K562 (cell line): ENCODE results near the gene DYNLT2B. TPM values are rescaled to one million over a fixed set of nuclear protein-coding genes. Genes with fewer than 3 reads are reported as not detected.
A peak's percentile ranks its signal among the peaks of the same experiment; 100 is the strongest.

Source experiments
- HOXB6 ChIP-seq: fragments of 250-450 bp; sonication (Bioruptor Pico); IDR thresholded peaks from 2 replicates; pipeline ENCODE4 v1.5.1; 2022; ENCODE audit warnings: mild to moderate bottlenecking, borderline replicate concordance
- KAT7 ChIP-seq: sonication (generic); formaldehyde crosslinking; IDR thresholded peaks from 2 replicates; pipeline ENCODE4 v1.8.0; 2022; ENCODE audit warnings: missing genetic modification reagents, mild to moderate bottlenecking, borderline replicate concordance
- POLR3A ChIP-seq: IDR thresholded peaks from 2 replicates; pipeline ENCODE4 v1.6.1; 2011; ENCODE audit warnings: borderline replicate concordance, mild to moderate bottlenecking, moderate library complexity; ENCODE audit not compliant: insufficient read length, insufficient read depth; ENCODE audit errors: extremely low read depth
- TAL1 ChIP-seq: fragments of 450-650 bp; IDR thresholded peaks from 2 replicates; pipeline ENCODE4 v1.6.1; 2016; ENCODE audit warnings: mild to moderate bottlenecking
- ZNF239 ChIP-seq: fragments of 250-450 bp; sonication (Bioruptor Pico); IDR thresholded peaks from 2 replicates; pipeline ENCODE4 v1.4.0; 2020; ENCODE audit warnings: mild to moderate bottlenecking
- ZNF644 ChIP-seq: fragments of 200-800 bp; sonication (Bioruptor generic); IDR thresholded peaks from 2 replicates; pipeline ENCODE4 v1.6.1; 2016; ENCODE audit warnings: low read depth, missing genetic modification characterization, missing compliant biosample characterization
- polyA plus RNA-seq, 8 experiments: library from polyadenylated mRNA; depleted of rRNA in 4 of 8; stranded (reverse) in 5 of 8; unstranded in 3 of 8; fragments of >200 nt; fragmentation: Nextera tagmentation in 2 of 8; fragmentation: Illumina TruSeq in 1 of 8; extraction: Ambion mirVana in 2 of 8; extraction: Trizol in 1 of 8; gene quantifications; 2 replicates each; pipeline versions ENCODE4 v1.2.1 to v1.2.3, GENCODE V29; 2011 to 2014; ENCODE audit warnings: inconsistent platforms in 1 of 8, missing spikeins in 1 of 8
- total RNA-seq, 7 experiments: library from RNA; depleted of rRNA in 6 of 7; stranded (reverse); fragments of >200 nt in 6 of 7; fragmentation: Illumina TruSeq in 2 of 7; extraction: Trizol in 2 of 7; gene quantifications; 2 replicates each; pipeline versions ENCODE4 v1.2.1 to v1.2.3, GENCODE V29; 2011 to 2021; ENCODE audit warnings: low replicate concordance in 1 of 7
- TF ChIP-seq, protein P1 (sequence below): fragments of 450-650 bp; IDR thresholded peaks from 2 replicates; pipeline ENCODE4 v1.6.1; 2016; ENCODE audit warnings: mild to moderate bottlenecking, moderate library complexity
- TF ChIP-seq, protein P2 (sequence below): fragments of 450-650 bp; IDR thresholded peaks from 2 replicates; pipeline ENCODE4 v1.6.1; 2017; ENCODE audit warnings: antibody characterized with exemption, mild to moderate bottlenecking
- TF ChIP-seq, protein P3 (sequence below): sonication (generic); formaldehyde crosslinking; IDR thresholded peaks from 2 replicates; pipeline ENCODE4 v1.4.0; 2020; ENCODE audit warnings: mild to moderate bottlenecking, missing genetic modification reagents

DYNLT2B gene
- total and polyA plus RNA-seq, 9 of the 15 experiments (the other 6 are each of a cell fraction or from before 2014, with no cell fraction given): 6.5 to 19.9 (median 8.7) TPM

DNA sequence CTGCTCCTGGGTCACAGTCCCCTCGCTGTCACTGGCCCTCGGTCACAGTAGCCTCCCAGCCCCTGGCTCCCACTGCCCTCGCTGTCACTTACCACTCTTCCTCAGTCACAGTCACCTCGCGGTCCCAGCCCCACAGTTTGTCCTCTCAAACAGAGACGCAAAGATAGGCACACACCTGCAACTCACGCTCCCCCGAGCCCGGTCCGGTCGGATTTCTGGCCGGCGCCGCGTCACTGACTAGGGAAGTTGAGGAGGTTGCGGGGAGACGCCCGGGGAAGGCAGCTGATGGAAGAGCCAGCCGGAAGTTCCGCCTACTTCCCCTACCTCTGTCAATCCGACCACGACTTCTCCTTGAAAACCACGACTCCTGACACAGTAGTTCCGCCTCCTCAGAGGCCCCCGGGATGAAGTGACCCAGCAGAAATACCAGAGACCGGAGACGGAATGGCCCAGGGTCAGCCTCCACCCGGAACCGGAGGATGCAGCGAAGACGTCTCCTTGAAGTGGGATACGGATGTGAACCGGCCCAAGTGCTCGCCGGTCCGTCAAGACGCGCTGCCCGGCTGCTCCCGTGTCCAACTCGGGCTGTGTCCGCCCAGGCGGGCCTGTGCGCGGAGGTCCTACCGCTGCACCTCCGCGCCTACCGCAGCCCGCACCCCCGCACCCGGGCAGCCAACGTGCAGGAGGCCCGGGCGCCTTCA lies 30.4 kb downstream of the DYNLT2B start, which contains the start of gene PCYT1A (continued):
- TF ChIP-seq, protein P1, sequence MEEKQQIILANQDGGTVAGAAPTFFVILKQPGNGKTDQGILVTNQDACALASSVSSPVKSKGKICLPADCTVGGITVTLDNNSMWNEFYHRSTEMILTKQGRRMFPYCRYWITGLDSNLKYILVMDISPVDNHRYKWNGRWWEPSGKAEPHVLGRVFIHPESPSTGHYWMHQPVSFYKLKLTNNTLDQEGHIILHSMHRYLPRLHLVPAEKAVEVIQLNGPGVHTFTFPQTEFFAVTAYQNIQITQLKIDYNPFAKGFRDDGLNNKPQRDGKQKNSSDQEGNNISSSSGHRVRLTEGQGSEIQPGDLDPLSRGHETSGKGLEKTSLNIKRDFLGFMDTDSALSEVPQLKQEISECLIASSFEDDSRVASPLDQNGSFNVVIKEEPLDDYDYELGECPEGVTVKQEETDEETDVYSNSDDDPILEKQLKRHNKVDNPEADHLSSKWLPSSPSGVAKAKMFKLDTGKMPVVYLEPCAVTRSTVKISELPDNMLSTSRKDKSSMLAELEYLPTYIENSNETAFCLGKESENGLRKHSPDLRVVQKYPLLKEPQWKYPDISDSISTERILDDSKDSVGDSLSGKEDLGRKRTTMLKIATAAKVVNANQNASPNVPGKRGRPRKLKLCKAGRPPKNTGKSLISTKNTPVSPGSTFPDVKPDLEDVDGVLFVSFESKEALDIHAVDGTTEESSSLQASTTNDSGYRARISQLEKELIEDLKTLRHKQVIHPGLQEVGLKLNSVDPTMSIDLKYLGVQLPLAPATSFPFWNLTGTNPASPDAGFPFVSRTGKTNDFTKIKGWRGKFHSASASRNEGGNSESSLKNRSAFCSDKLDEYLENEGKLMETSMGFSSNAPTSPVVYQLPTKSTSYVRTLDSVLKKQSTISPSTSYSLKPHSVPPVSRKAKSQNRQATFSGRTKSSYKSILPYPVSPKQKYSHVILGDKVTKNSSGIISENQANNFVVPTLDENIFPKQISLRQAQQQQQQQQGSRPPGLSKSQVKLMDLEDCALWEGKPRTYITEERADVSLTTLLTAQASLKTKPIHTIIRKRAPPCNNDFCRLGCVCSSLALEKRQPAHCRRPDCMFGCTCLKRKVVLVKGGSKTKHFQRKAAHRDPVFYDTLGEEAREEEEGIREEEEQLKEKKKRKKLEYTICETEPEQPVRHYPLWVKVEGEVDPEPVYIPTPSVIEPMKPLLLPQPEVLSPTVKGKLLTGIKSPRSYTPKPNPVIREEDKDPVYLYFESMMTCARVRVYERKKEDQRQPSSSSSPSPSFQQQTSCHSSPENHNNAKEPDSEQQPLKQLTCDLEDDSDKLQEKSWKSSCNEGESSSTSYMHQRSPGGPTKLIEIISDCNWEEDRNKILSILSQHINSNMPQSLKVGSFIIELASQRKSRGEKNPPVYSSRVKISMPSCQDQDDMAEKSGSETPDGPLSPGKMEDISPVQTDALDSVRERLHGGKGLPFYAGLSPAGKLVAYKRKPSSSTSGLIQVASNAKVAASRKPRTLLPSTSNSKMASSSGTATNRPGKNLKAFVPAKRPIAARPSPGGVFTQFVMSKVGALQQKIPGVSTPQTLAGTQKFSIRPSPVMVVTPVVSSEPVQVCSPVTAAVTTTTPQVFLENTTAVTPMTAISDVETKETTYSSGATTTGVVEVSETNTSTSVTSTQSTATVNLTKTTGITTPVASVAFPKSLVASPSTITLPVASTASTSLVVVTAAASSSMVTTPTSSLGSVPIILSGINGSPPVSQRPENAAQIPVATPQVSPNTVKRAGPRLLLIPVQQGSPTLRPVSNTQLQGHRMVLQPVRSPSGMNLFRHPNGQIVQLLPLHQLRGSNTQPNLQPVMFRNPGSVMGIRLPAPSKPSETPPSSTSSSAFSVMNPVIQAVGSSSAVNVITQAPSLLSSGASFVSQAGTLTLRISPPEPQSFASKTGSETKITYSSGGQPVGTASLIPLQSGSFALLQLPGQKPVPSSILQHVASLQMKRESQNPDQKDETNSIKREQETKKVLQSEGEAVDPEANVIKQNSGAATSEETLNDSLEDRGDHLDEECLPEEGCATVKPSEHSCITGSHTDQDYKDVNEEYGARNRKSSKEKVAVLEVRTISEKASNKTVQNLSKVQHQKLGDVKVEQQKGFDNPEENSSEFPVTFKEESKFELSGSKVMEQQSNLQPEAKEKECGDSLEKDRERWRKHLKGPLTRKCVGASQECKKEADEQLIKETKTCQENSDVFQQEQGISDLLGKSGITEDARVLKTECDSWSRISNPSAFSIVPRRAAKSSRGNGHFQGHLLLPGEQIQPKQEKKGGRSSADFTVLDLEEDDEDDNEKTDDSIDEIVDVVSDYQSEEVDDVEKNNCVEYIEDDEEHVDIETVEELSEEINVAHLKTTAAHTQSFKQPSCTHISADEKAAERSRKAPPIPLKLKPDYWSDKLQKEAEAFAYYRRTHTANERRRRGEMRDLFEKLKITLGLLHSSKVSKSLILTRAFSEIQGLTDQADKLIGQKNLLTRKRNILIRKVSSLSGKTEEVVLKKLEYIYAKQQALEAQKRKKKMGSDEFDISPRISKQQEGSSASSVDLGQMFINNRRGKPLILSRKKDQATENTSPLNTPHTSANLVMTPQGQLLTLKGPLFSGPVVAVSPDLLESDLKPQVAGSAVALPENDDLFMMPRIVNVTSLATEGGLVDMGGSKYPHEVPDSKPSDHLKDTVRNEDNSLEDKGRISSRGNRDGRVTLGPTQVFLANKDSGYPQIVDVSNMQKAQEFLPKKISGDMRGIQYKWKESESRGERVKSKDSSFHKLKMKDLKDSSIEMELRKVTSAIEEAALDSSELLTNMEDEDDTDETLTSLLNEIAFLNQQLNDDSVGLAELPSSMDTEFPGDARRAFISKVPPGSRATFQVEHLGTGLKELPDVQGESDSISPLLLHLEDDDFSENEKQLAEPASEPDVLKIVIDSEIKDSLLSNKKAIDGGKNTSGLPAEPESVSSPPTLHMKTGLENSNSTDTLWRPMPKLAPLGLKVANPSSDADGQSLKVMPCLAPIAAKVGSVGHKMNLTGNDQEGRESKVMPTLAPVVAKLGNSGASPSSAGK: peak; percentile 86
- TF ChIP-seq POLR3A: no peak
- TF ChIP-seq, protein P2, sequence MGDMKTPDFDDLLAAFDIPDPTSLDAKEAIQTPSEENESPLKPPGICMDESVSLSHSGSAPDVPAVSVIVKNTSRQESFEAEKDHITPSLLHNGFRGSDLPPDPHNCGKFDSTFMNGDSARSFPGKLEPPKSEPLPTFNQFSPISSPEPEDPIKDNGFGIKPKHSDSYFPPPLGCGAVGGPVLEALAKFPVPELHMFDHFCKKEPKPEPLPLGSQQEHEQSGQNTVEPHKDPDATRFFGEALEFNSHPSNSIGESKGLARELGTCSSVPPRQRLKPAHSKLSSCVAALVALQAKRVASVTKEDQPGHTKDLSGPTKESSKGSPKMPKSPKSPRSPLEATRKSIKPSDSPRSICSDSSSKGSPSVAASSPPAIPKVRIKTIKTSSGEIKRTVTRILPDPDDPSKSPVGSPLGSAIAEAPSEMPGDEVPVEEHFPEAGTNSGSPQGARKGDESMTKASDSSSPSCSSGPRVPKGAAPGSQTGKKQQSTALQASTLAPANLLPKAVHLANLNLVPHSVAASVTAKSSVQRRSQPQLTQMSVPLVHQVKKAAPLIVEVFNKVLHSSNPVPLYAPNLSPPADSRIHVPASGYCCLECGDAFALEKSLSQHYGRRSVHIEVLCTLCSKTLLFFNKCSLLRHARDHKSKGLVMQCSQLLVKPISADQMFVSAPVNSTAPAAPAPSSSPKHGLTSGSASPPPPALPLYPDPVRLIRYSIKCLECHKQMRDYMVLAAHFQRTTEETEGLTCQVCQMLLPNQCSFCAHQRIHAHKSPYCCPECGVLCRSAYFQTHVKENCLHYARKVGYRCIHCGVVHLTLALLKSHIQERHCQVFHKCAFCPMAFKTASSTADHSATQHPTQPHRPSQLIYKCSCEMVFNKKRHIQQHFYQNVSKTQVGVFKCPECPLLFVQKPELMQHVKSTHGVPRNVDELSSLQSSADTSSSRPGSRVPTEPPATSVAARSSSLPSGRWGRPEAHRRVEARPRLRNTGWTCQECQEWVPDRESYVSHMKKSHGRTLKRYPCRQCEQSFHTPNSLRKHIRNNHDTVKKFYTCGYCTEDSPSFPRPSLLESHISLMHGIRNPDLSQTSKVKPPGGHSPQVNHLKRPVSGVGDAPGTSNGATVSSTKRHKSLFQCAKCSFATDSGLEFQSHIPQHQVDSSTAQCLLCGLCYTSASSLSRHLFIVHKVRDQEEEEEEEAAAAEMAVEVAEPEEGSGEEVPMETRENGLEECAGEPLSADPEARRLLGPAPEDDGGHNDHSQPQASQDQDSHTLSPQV: 0 out of 2 replicates have a peak, but pooled peaks have one; percentile 23
- no peak for TF ChIP-seq HOXB6 (CRISPR knock-in tag)
- TF ChIP-seq ZNF239 (CRISPR knock-in tag): no peak
- peak; percentile 3 for TF ChIP-seq TAL1
- TF ChIP-seq KAT7 (CRISPR knock-in tag): peak; percentile 97; the same call in 1 of the 2 replicates
- no peak for TF ChIP-seq ZNF644 (tag)
- TF ChIP-seq, protein P3, sequence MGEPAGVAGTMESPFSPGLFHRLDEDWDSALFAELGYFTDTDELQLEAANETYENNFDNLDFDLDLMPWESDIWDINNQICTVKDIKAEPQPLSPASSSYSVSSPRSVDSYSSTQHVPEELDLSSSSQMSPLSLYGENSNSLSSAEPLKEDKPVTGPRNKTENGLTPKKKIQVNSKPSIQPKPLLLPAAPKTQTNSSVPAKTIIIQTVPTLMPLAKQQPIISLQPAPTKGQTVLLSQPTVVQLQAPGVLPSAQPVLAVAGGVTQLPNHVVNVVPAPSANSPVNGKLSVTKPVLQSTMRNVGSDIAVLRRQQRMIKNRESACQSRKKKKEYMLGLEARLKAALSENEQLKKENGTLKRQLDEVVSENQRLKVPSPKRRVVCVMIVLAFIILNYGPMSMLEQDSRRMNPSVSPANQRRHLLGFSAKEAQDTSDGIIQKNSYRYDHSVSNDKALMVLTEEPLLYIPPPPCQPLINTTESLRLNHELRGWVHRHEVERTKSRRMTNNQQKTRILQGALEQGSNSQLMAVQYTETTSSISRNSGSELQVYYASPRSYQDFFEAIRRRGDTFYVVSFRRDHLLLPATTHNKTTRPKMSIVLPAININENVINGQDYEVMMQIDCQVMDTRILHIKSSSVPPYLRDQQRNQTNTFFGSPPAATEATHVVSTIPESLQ (CRISPR knock-in tag): peak; percentile 90; the same call in 1 of the 2 replicates
